ENCODE measurements around the gene LSM14A. TPM values are rescaled to one million over a fixed set of nuclear protein-coding genes. Genes with fewer than 3 reads are reported as not detected.

Gene LSM14A
- total and polyA plus RNA-seq, 2 of the 13 experiments (the other 11 are each of a cell fraction or from before 2014, with no cell fraction given) = 77.0 to 83.6 TPM

GRCh38 chr19:34254046-34254697 lies 81.9 kb downstream of the LSM14A start, which contains the start of gene GARRE1 (continued):
- TF ChIP-seq SP2 (CRISPR knock-in tag; IDR thresholded peaks at IDR 0.05) = no peak
- peak; percentile 94 for TF ChIP-seq ZNF574 (CRISPR knock-in tag; IDR thresholded peaks at IDR 0.05)
- TF ChIP-seq CHD2 (IDR thresholded peaks at IDR 0.05; ENCODE audit: low read depth, low read length) = no peak
- no peak for TF ChIP-seq REXO4 (CRISPR knock-in tag; IDR thresholded peaks at IDR 0.05; ENCODE audit: borderline replicate concordance)
- TF ChIP-seq REPIN1 (CRISPR knock-in tag; IDR thresholded peaks at IDR 0.05; ENCODE audit: borderline replicate concordance, low read depth) = no peak
- TF ChIP-seq ZNF451 (CRISPR knock-in tag; IDR thresholded peaks at IDR 0.05) = no peak
- peak; percentile 53; the same call in 1 of the 2 replicates for TF ChIP-seq ELF1 (CRISPR knock-in tag; IDR thresholded peaks at IDR 0.05)
- TF ChIP-seq ZNF562 (CRISPR knock-in tag; IDR thresholded peaks at IDR 0.05; ENCODE audit: borderline replicate concordance) = no peak
- TF ChIP-seq ATF2 (CRISPR knock-in tag; IDR thresholded peaks at IDR 0.05) = no peak
- peak; percentile 44; the same call in 1 of the 2 replicates for TF ChIP-seq THRA (CRISPR knock-in tag; IDR thresholded peaks at IDR 0.05; ENCODE audit: borderline replicate concordance)
- no peak for TF ChIP-seq ZNF850 (CRISPR knock-in tag; conservative IDR thresholded peaks at IDR 0.05)
- no peak for TF ChIP-seq EZH2 (conservative IDR thresholded peaks at IDR 0.05; ENCODE audit: low read depth, low read length)
- TF ChIP-seq NFATC3 (CRISPR knock-in tag; IDR thresholded peaks at IDR 0.05) = no peak
- no peak for TF ChIP-seq ZNF326 (CRISPR knock-in tag; IDR thresholded peaks at IDR 0.05; ENCODE audit: borderline replicate concordance)
- TF ChIP-seq ASH2L (IDR thresholded peaks at IDR 0.05; ENCODE audit: insufficient read length, low read depth, low read length) = peak; percentile 70
- TF ChIP-seq NFIB (CRISPR knock-in tag; IDR thresholded peaks at IDR 0.05; ENCODE audit: borderline replicate concordance) = no peak
- TF ChIP-seq ZNF615 (CRISPR knock-in tag; IDR thresholded peaks at IDR 0.05; ENCODE audit: borderline replicate concordance) = no peak
- no peak for TF ChIP-seq RNF219 (CRISPR knock-in tag; IDR thresholded peaks at IDR 0.05)
- TF ChIP-seq WIZ (CRISPR knock-in tag; IDR thresholded peaks at IDR 0.05) = no peak
- TF ChIP-seq ZNF24 (IDR thresholded peaks at IDR 0.05) = no peak
- TF ChIP-seq ZBTB14 (CRISPR knock-in tag; IDR thresholded peaks at IDR 0.05) = peak; percentile 26; the same call in 1 of the 2 replicates
